Measurements from ENCODE around the gene S1PR4. TPM values are rescaled to one million over a fixed set of nuclear protein-coding genes. Genes with fewer than 3 reads are reported as not detected.

Gene S1PR4
- total and polyA plus RNA-seq, 7 experiments from 2014 or later: 61.0 to 589 (median 213) TPM

DNA sequence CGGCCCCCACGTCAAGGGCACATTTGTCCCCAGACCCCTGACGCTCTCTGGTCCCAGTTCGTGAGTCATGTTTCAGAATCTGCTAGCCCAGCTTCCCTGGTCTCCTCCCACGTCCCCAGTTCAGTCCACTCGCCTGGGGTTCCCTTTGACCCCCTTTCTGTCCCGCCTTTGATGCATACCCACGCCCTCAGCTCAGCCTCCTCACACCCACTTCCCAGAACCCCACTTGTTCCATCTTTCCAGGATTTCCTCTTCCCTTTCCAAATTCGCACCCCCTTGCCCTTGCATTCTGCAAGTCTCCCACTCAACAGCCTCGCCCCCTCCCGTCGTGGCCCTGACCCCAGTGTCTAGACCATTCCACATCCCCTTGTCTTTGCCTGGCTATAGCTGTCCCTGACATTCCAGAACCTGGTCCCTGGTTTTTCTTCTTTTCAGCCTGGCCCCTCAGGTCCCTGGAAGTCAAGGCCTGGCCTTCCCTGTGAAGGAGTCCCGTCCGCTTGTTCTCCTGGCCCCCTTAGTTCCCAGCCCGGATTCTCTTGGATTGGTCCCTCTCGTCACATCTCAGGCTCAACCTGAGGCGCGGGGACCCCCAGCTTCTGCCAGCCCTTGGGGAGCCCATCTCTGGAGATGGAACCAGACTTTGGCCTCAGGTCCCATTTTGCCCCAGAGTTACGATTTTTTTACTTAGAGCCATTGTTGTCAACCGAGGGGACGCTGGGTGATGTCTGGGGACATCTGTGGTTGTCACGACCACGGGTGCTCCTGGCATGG, 8.5 kb downstream of the S1PR4 start:
- POLR2A ChIA-PET: interaction anchor here (1.0 to 1.9 kb wide), 3 partner anchors 10 to 24 kb away, joined by 3 to 11 read pairs (median 4); no protein-coding TSS in a partner anchor
- peaks cover 43 to 57% of the 10 kb centered on the region in 2 donors for H3K4me1 ChIP-seq (ENCODE audit: control insufficient read depth in 2 of 2, insufficient read depth in 2 of 2, low read length in 2 of 2)
- Mint-ChIP-seq H3K27me3 (peaks cover 0 to 2% (median 0%) of the 10 kb centered on the region in 5 donors), H3K4me1 (peaks cover 46 to 65% (median 55%) of the 10 kb centered on the region in 7 donors), H3K9me3 (peaks cover 0 to 5% (median 0%) of the 10 kb centered on the region in 11 donors), H3K36me3 (peaks cover 0 to 20% (median 9%) of the 10 kb centered on the region in 5 donors), H3K4me3 (peak overlapping the region; percentile 84 to 99 (median 90)), H3K27ac (peak overlapping the region in 8 of 9 donors; percentile 22 to 87 (median 75))
- intact Hi-C loops (cut with micrococcal nuclease): loop anchor here (5.0 kb wide), 4 partner anchors 150 to 1605 kb away; partner anchors contain the start of genes APBA3 (in 1 of the 2), CACTIN (in 1 of the 2), FEM1A (in 1 of the 2) and MRPL54 (in 1 of the 2)
- CTCF ChIA-PET: no interaction called here
- DNase-seq (no peak), ATAC-seq (no peak)
- peaks cover 0 to 16% (median under 1%) of the 10 kb centered on the region in 3 experiments for H3K36me3 ChIP-seq (ENCODE audit: control insufficient read depth in 2 of 3, insufficient read depth in 3 of 3, low read length in 3 of 3)
- H3K27ac ChIP-seq (ENCODE audit: low read depth, low read length): peak overlapping the region; percentile 74
- H3K4me3 ChIP-seq (ENCODE audit: low read length): peak overlapping the region; percentile 71
- H3K27me3 ChIP-seq (ENCODE audit: control insufficient read depth in 2 of 2, insufficient read depth in 2 of 2, low read length in 2 of 2): no peaks in the 10 kb centered on the region
- H3K9me3 ChIP-seq (ENCODE audit: control insufficient read depth in 2 of 3, low read length in 3 of 3): no peaks in the 10 kb centered on the region

DNA sequence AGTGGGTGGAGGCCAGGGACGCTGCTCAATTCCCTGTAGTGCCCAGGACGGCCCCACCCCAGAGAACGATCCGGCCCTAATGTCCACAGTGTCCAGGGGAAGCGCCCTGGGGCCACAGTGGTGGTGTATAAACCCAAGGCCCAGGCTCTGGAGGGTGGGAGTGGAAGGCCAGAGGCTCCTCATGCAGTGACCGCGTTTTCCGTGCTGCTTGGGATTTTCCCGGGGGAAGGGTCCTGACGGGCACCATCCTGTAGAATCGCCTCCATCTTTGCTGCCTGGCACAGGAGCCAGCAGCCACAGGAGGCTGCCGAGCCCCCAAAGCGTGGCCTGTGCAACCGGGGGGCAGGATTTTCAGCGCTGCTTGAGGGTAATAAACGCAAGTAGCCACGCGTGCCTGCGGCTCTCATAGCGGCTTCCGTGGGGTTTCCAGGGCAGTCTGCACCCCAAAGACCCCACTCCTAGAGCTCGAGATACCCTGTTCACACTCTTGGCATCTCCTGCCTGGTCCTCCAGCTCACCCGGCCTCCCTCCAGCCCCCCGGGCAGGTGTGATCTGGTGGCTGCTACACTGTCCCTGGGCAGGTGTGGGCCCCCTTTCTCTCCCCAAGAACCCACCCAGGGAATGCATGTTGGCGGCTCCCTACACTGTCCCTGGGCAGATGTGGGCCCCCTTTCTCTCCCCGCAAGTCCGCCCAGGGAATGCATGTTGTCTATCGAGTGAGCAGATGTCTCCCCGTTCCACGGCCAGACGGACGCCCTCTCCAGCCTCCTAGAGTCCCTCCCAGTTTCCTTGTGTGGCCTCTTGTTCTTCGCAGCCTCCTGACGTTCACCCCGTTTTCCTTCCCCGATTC, 9.3 kb downstream of the S1PR4 start:
- Mint-ChIP-seq H3K4me3 (peak overlapping the region; percentile 50 to 99 (median 90)), H3K27ac (peak overlapping the region in 7 of 9 donors; percentile 2 to 74 (median 53)), H3K36me3 (peaks cover 0 to 17% (median 9%) of the 10 kb centered on the region in 5 donors), H3K27me3 (peaks cover 0 to 2% (median 0%) of the 10 kb centered on the region in 5 donors), H3K4me1 (peaks cover 43 to 62% (median 52%) of the 10 kb centered on the region in 7 donors), H3K9me3 (peaks cover 0 to 5% (median 0%) of the 10 kb centered on the region in 11 donors)
- no peak overlapping the region for H3K4me3 ChIP-seq (ENCODE audit: low read length)
- intact Hi-C loops (cut with micrococcal nuclease): loop anchor here (5.0 kb wide), 4 partner anchors 151 to 1604 kb away; partner anchors contain the start of genes APBA3 (in 1 of the 2), CACTIN (in 1 of the 2), FEM1A (in 1 of the 2) and MRPL54 (in 1 of the 2)
- H3K27me3 ChIP-seq (ENCODE audit: control insufficient read depth in 2 of 2, insufficient read depth in 2 of 2, low read length in 2 of 2): no peaks in the 10 kb centered on the region
- ATAC-seq: no peak
- H3K4me1 ChIP-seq (ENCODE audit: control insufficient read depth in 2 of 2, insufficient read depth in 2 of 2, low read length in 2 of 2): peaks cover 39 to 52% of the 10 kb centered on the region in 2 donors
- H3K36me3 ChIP-seq (ENCODE audit: control insufficient read depth in 2 of 3, insufficient read depth in 3 of 3, low read length in 3 of 3): peaks cover 0 to 15% (median 0%) of the 10 kb centered on the region in 3 experiments
- CTCF ChIA-PET: interaction anchor here (1.3 kb wide), 1 partner anchor 23 kb away, joined by 4 read pairs; no protein-coding TSS in a partner anchor
- H3K9me3 ChIP-seq (ENCODE audit: control insufficient read depth in 2 of 3, low read length in 3 of 3): no peaks in the 10 kb centered on the region
- DNase-seq: no peak
- POLR2A ChIA-PET: no interaction called here
- H3K27ac ChIP-seq (ENCODE audit: low read depth, low read length): no peak overlapping the region

DNA sequence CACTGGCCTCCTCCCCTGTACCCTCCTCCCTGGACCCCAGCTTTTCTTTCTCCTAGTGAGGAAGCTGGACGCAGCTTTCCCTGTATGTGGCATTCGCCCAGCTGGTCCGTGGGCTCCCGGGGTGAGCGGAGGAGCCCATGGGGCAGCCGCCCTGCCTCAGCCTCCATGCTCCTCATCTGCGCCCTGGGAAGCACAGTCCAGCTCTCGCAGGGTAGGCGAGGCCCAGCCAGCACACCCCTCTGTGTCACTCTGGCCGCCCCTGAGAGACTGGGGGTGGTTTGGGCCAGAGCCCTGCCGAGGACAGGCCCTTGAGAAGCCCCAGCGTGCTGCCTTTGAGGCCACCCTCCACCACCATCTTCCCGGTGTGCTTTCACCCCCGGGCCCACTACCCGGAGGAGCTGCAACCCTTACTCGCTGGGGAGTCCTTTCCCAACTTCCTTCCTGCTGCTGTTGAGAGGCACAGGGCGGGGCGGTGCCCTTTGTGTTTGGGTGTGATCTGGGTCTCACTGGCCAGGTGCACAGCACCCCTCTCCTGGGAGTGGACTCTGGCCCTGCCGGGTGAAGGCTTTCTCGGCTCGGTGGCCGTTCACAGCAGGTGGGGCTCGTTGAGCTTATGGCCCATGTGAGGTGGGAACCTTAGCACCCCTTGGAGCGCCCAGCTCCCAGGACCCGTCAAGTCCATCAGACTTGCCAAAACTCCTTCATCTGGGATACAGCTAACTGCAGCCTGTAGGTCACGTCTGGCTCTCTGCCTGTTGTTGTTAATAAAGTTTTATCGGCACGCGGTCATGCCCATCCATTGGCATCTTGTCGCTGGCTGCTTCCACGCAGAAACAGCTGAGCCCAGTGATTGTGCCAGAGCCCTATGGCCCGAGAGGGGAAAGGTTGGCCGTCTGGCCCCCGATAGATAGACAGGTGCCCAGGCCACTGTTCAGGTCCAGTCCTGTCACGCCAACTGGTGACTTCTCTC, 10.3 kb downstream of the S1PR4 start:
- ChIA-PET POLR2A (interaction anchor here (0.9 to 1.0 kb wide), 2 partner anchors 10 to 12 kb away, joined by 3 to 4 read pairs; partner anchors contain the start of gene S1PR4), CTCF (interaction anchor here (1.3 kb wide), 1 partner anchor 22 kb away, joined by 4 read pairs; no protein-coding TSS in a partner anchor)
- H3K9me3 Mint-ChIP-seq: peaks cover 0 to 5% (median 0%) of the 10 kb centered on the region in 11 donors
- intact Hi-C loops (cut with micrococcal nuclease): loop anchor here (5.0 kb wide), 4 partner anchors 152 to 1603 kb away; partner anchors contain the start of genes APBA3 (in 1 of the 2), CACTIN (in 1 of the 2), FEM1A (in 1 of the 2) and MRPL54 (in 1 of the 2)
- H3K4me1 Mint-ChIP-seq: peaks cover 41 to 54% (median 46%) of the 10 kb centered on the region in 7 donors
- Histone ChIP-seq H3K27me3 (ENCODE audit: control insufficient read depth in 2 of 2, insufficient read depth in 2 of 2, low read length in 2 of 2) (no peaks in the 10 kb centered on the region), H3K4me3 (ENCODE audit: low read length) (no peak overlapping the region), H3K36me3 (ENCODE audit: control insufficient read depth in 2 of 3, insufficient read depth in 3 of 3, low read length in 3 of 3) (peaks cover 0 to 24% (median 0%) of the 10 kb centered on the region in 3 experiments), H3K27ac (ENCODE audit: low read depth, low read length) (no peak overlapping the region), H3K4me1 (ENCODE audit: control insufficient read depth in 2 of 2, insufficient read depth in 2 of 2, low read length in 2 of 2) (peaks cover 30 to 42% of the 10 kb centered on the region in 2 donors), H3K9me3 (ENCODE audit: control insufficient read depth in 2 of 3, low read length in 3 of 3) (no peaks in the 10 kb centered on the region)
- peaks cover 0 to 14% (median 7%) of the 10 kb centered on the region in 5 donors for H3K36me3 Mint-ChIP-seq
- peak overlapping the region; percentile 47 to 97 (median 74) for H3K4me3 Mint-ChIP-seq
- H3K27me3 Mint-ChIP-seq: peaks cover 0 to 2% (median 0%) of the 10 kb centered on the region in 5 donors
- ATAC-seq (no peak), DNase-seq (peak in 1 of 9 donors; percentile 6)
- H3K27ac Mint-ChIP-seq: peak overlapping the region in 5 of 9 donors; percentile 23 to 74 (median 54)

DNA sequence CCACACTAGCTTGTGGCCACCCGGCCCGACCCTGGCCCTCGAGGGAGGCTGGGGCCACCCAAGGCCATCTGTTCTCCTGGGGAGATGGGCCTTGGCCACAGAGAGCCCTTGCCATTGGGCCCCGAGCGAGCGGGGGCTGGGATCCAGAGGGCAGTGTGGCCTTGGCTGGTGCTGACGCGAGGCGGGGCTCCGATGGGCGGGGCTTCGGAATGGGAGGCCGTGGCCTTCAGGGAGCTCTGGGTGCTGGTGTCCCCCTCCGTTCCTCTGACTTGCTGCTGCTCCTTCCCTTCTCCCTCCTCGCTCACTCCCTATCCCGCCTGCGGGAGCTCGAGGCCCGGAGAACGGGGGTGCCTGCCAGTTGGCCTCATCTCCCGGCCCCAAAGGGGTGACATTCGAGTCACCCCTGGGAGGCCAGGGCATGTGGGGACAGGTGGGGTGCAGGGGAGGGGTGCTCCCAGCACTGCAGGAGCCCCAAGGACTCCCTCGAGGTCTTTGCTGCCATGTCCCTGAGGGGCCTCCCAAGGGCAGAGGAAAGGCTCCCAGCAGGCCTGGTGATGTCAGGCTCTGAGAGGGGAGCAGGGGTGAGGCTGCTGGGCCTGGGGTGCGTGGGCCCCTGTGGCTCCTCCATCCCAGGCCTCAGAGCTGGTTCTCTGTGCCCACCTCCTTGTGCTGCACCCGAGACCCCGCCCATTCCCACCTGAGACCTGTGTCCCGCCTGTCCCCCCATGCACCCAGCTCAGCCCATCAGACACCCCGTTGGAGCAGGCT, 11.3 kb downstream of the S1PR4 start:
- Mint-ChIP-seq H3K4me1 (peaks cover 32 to 44% (median 36%) of the 10 kb centered on the region in 7 donors), H3K36me3 (peaks cover 0 to 15% (median 6%) of the 10 kb centered on the region in 5 donors), H3K27me3 (peaks cover 0 to 2% (median 0%) of the 10 kb centered on the region in 5 donors), H3K9me3 (peaks cover 0 to 5% (median 0%) of the 10 kb centered on the region in 11 donors), H3K4me3 (peak overlapping the region in 2 of 10 donors; percentile 86 to 97), H3K27ac (no peak overlapping the region)
- intact Hi-C loops (cut with micrococcal nuclease): loop anchor here (5.0 kb wide), 4 partner anchors 153 to 1602 kb away; partner anchors contain the start of genes APBA3 (in 1 of the 2), CACTIN (in 1 of the 2), FEM1A (in 1 of the 2) and MRPL54 (in 1 of the 2)
- peaks cover 0 to 30% (median 0%) of the 10 kb centered on the region in 3 experiments for H3K36me3 ChIP-seq (ENCODE audit: control insufficient read depth in 2 of 3, insufficient read depth in 3 of 3, low read length in 3 of 3)
- peaks cover 21 to 32% of the 10 kb centered on the region in 2 donors for H3K4me1 ChIP-seq (ENCODE audit: control insufficient read depth in 2 of 2, insufficient read depth in 2 of 2, low read length in 2 of 2)
- POLR2A ChIA-PET: interaction anchor here (0.7 to 1.0 kb wide), 3 partner anchors 11 to 129 kb away, joined by 3 to 4 read pairs (median 3); partner anchors contain the start of gene S1PR4
- DNase-seq (peak in 1 of 9 donors; percentile 8), ATAC-seq (no peak)
- CTCF ChIA-PET: interaction anchor here (1.3 kb wide), 1 partner anchor 21 kb away, joined by 4 read pairs; no protein-coding TSS in a partner anchor
- no peak overlapping the region for H3K27ac ChIP-seq (ENCODE audit: low read depth, low read length)
- H3K4me3 ChIP-seq (ENCODE audit: low read length): no peak overlapping the region
- no peaks in the 10 kb centered on the region for H3K27me3 ChIP-seq (ENCODE audit: control insufficient read depth in 2 of 2, insufficient read depth in 2 of 2, low read length in 2 of 2)
- H3K9me3 ChIP-seq (ENCODE audit: control insufficient read depth in 2 of 3, low read length in 3 of 3): no peaks in the 10 kb centered on the region

DNA sequence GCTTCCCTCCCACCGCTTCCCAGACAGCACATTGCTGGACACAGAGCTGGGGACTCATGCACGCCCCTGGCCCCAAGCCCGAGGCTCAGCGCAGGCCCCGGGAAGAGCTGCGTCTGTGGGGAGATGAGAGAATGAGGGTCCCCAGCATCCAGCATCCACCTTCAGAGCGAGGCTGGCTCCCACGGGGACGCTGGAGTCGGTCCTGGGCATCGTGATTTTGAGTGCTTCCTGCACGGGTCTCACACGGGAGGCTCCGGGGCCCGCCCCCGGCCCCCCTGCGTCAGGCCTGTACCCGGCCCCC, 11.9 kb downstream of the S1PR4 start:
- Mint-ChIP-seq H3K9me3 (peaks cover 0 to 5% (median 0%) of the 10 kb centered on the region in 11 donors), H3K27me3 (peaks cover 0 to 1% (median 0%) of the 10 kb centered on the region in 5 donors), H3K4me1 (peaks cover 30 to 39% (median 32%) of the 10 kb centered on the region in 7 donors), H3K27ac (no peak overlapping the region), H3K4me3 (no peak overlapping the region), H3K36me3 (peaks cover 0 to 15% (median 6%) of the 10 kb centered on the region in 5 donors)
- Histone ChIP-seq H3K27me3 (ENCODE audit: control insufficient read depth in 2 of 2, insufficient read depth in 2 of 2, low read length in 2 of 2) (no peaks in the 10 kb centered on the region), H3K27ac (ENCODE audit: low read depth, low read length) (no peak overlapping the region), H3K4me1 (ENCODE audit: control insufficient read depth in 2 of 2, insufficient read depth in 2 of 2, low read length in 2 of 2) (peaks cover 20 to 29% of the 10 kb centered on the region in 2 donors), H3K4me3 (ENCODE audit: low read length) (no peak overlapping the region), H3K9me3 (ENCODE audit: control insufficient read depth in 2 of 3, low read length in 3 of 3) (no peaks in the 10 kb centered on the region), H3K36me3 (ENCODE audit: control insufficient read depth in 2 of 3, insufficient read depth in 3 of 3, low read length in 3 of 3) (peaks cover 0 to 30% (median 0%) of the 10 kb centered on the region in 3 experiments)
- POLR2A ChIA-PET: interaction anchor here (0.7 kb wide), 1 partner anchor 129 kb away, joined by 3 read pairs; no protein-coding TSS in a partner anchor
- CTCF ChIA-PET: no interaction called here
- intact Hi-C loops (cut with micrococcal nuclease): no loop called here
- DNase-seq (peak in 1 of 9 donors; percentile 5), ATAC-seq (no peak)

All from naive thymus-derived CD4-positive, alpha-beta T cell (primary cell).